Ovary (tissue), 9 donors: Measurements from ENCODE around the gene EFNA5. TPM values are rescaled to one million over a fixed set of nuclear protein-coding genes. Genes with fewer than 3 reads are reported as not detected.

ENCODE experiments used
- DNase-seq, 5 donors: peaks; one replicate each; pipeline ENCODE4 v3.0.0-alpha.2; 2019 to 2020
- H3K27ac ChIP-seq, 2 donors: fragments of 200-600 bp; one replicate each; pipeline versions ENCODE4 v1.5.1 to v1.8.0; 2019 to 2022
- H3K27me3 ChIP-seq: fragments of 200-600 bp; one replicate; pipeline ENCODE4 v1.8.0; 2022
- H3K36me3 ChIP-seq: fragments of 200-600 bp; sonication (generic); one replicate; pipeline ENCODE4 v1.5.1; 2019
- H3K4me1 ChIP-seq: one replicate; pipeline ENCODE4 v1.8.1; 2013; ENCODE audit warnings: mild to moderate bottlenecking, moderate library complexity; ENCODE audit not compliant: insufficient read depth
- H3K4me3 ChIP-seq: fragments of 200-600 bp; sonication (generic); one replicate; pipeline ENCODE4 v1.5.1; 2017
- H3K9me3 ChIP-seq, 2 donors: fragments of 200-600 bp in 1 of 2; sonication (generic) in 1 of 2; one replicate each; pipeline versions ENCODE4 v1.5.1 to v1.8.1; 2013 to 2019; ENCODE audit warnings: mild to moderate bottlenecking in 1 of 2, moderate library complexity in 1 of 2
- CTCF ChIP-seq, 3 donors: fragments of 450-650 bp in 2 of 3; fragments of 200-600 bp in 1 of 3; IDR thresholded peaks; one replicate each; pipeline versions ENCODE4 v1.5.1 to v1.8.0; 2016 to 2022; ENCODE audit warnings: antibody characterized with exemption in 3 of 3, mild to moderate bottlenecking in 1 of 3
- EP300 ChIP-seq: sonication (generic); formaldehyde crosslinking; IDR thresholded peaks from one replicate; pipeline ENCODE4 v1.6.1; 2017; ENCODE audit warnings: antibody characterized with exemption
- POLR2A ChIP-seq: fragments of 450-650 bp; IDR thresholded peaks from one replicate; pipeline ENCODE4 v1.6.1; 2017; ENCODE audit warnings: antibody characterized with exemption, mild to moderate bottlenecking, moderate library complexity
- WGBS, 3 donors: extraction: QIAGEN DNeasy Blood & Tissue Kit in 1 of 3; methylation state at CpG; one replicate each; pipeline versions ENCODE4 v1.1.5 to v1.1.7; 2013 to 2017; 5-methylcytosine and 5-hydroxymethylcytosine counted together
- intact Hi-C, 4 donors: fragments of 100-400 bp; cut with DNase I; formaldehyde crosslinking; loops; one replicate each; pipeline versions ENCODE4 v1.11.0 to v1.15.1; 2022 to 2023
- polyA plus RNA-seq, 2 donors: library from polyadenylated mRNA; stranded (reverse); fragments of 200-250 nt in 1 of 2; fragments of 350-450 nt in 1 of 2; fragmentation: Illumina TruSeq in 1 of 2; extraction: RNeasy Lipid Tissue Mini Kit (QIAGEN cat#74804) in 1 of 2; gene quantifications; one replicate each; pipeline ENCODE4 v1.2.3, GENCODE V29; 2013 to 2014
- total RNA-seq, 7 donors: library from RNA; depleted of rRNA in 2 of 7; stranded (reverse); fragments of >200 nt in 2 of 7; fragmentation: NEBNext Ultra II Directional in 3 of 7; extraction: Animal tissue kit (Norgen Biotek cat#: 25700) in 3 of 7; gene quantifications; one replicate each; pipeline versions ENCODE4 v1.1.0 to v1.2.4, GENCODE V29; 2016 to 2023
- donor health status: DM: no; HTN: no; CAD: no; lungs with moderate emphysema.
- donor health status: DM: no; HTN: no; CAD: no.
- donor health status: Bipolar disorder and iron deficiency.
- donor health status: DM: yes; HTN: yes; CAD: no.
- donor health status: DM: no; HTN: no; CAD: no.
- donor health status: DM: yes; HTN: yes; CAD: no.

EFNA5 gene
- total and polyA plus RNA-seq, 9 donors: 1.5 to 20.6 (median 7.7) TPM

DNA sequence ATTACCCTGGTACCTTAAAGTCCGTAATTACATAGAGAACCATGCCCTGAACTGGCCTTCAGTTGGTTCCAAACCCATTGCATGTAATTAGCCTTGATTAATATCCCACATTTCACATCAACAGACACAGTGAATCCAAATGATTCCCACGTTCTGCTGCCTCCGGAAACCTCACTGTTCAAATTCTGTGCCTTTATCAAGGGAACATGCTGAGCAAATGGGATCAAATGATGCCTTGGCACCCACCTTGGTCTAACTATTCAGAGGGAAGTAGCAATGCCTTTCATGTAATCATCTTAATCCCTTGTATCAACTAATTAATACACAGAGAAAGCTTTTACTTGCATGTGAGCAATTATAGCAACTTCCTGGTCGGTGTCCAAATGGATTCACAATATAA lies 100.6 kb downstream of the EFNA5 start:
- Histone ChIP-seq H3K36me3 (no peaks in the 10 kb centered on the region), H3K9me3 (no peaks in the 10 kb centered on the region), H3K4me3 (no peak overlapping the region), H3K4me1 (peaks cover 5% of the 10 kb centered on the region), H3K27ac (no peak overlapping the region), H3K27me3 (no peaks in the 10 kb centered on the region)
- intact Hi-C loops: no loop called here
- TF ChIP-seq POLR2A (no peak), CTCF (IDR thresholded peaks at IDR 0.05) (no peak), EP300 (no peak)
- WGBS, 3 donors: 91 to 98% (median 95%) methylated on average over 4 of the region's 4 CpGs
- no peak for DNase-seq

DNA sequence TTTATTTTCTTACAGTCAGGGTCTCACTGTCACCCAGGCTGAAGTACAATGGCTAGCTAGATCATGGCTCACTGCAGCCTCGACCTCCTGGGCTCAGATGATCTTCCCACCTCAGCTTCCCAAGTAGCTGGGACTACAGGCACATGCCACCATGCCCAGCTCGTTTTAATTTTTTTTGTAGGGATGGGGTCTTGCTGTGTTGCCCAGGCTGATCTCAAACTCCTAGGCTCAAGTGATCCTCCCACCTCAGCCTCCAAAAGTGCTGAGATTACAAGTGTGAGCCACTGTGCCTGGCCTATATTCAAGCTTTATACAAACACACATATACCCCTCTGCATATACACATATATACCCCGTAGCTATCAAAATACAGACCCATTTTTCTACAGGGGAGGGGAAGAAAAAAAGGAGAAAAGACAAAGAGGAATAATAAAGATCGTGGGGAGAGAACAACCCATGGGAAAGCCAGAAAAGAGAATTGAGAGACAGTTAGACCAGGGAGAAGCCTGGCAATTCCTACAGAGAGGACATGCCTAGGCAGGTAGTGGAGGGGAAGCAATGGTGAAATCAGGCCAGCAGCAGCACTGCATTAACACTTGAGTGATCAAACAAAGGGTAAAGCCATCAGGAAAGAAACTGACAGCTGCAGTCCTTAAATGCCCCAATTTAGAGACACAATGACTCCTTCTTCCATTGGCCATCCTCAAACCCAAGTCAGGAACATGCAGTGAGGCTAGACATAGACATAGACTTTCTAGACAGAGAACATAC lies 102.7 kb downstream of the EFNA5 start:
- 94 to 98% (median 97%) methylated on average over 4 of the region's 4 CpGs for WGBS, 3 donors
- TF ChIP-seq EP300 (no peak), POLR2A (no peak), CTCF (IDR thresholded peaks at IDR 0.05) (no peak)
- no peaks in the 10 kb centered on the region for H3K27me3 ChIP-seq
- no peaks in the 10 kb centered on the region for H3K36me3 ChIP-seq
- peaks cover 5% of the 10 kb centered on the region for H3K4me1 ChIP-seq
- intact Hi-C loops: no loop called here
- DNase-seq: no peak
- no peak overlapping the region for H3K27ac ChIP-seq
- H3K4me3 ChIP-seq: no peak overlapping the region
- no peaks in the 10 kb centered on the region for H3K9me3 ChIP-seq

- Histone ChIP-seq H3K36me3 (no peaks in the 10 kb centered on the region), H3K4me1 (peaks cover 5% of the 10 kb centered on the region), H3K27me3 (no peaks in the 10 kb centered on the region), H3K4me3 (no peak overlapping the region), H3K9me3 (no peaks in the 10 kb centered on the region), H3K27ac (no peak overlapping the region)
- WGBS, 3 donors: 61 to 75% (median 65%) methylated on average over 2 of the region's 2 CpGs
- intact Hi-C loops: no loop called here
- no peak for TF ChIP-seq POLR2A
- no peak for TF ChIP-seq CTCF (IDR thresholded peaks at IDR 0.05)
- no peak for TF ChIP-seq EP300
- DNase-seq: no peak
Observed at GRCh38 chr5:107566986-107567385, 103.8 kb downstream of the EFNA5 start.

DNA sequence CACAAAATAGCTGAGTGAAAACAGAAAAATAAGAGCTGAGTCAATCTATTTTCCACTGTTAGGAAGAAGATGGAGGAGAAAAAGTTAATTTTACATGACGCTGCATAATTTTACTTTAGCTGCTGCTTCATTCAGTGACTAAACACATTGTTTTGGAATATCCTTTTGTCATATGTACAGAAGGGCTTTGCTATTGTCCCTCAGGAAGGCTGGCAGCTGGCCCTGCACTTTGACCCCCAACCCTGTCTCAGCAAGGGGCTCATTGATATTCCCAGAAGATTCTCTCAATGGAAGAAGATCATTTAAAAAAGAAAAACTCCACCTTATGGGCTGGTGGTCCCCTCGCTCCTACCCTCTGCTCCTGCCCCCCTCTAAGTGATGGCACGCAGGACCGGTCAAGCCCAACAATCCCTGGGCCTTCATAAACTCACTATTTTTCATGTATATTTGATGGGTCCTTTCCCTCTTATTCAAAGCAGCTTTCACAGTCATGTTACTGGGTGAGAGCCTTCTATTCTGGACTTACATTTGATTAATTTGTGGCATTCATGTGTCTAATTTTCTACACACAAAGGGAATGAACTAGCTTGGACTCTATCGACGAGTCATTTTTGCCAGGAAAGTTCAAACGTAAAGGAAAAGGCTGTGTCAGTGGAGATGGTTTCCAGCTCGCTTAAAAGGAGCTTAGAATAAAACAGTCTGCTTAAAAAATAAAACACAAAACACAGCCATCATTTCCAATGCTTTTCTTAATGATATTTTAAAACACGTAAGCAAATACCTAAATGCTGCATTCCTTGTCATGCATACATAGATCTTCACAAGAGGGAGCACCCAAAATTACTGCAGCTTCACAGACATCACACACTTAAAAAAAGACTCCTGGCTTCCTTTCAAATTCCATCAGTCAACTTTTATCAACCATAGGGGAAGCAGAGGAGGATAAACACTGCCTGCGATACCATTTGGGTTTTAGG lies 104.7 kb downstream of the EFNA5 start:
- H3K4me3 ChIP-seq: no peak overlapping the region
- no peaks in the 10 kb centered on the region for H3K27me3 ChIP-seq
- peaks cover 3% of the 10 kb centered on the region for H3K4me1 ChIP-seq
- intact Hi-C loops: no loop called here
- H3K9me3 ChIP-seq: no peaks in the 10 kb centered on the region
- DNase-seq: no peak
- H3K36me3 ChIP-seq: no peaks in the 10 kb centered on the region
- TF ChIP-seq CTCF (IDR thresholded peaks at IDR 0.05) (no peak), POLR2A (no peak)
- WGBS, 3 donors: 41 to 44% (median 43%) methylated on average over 10 of the region's 10 CpGs
- H3K27ac ChIP-seq: no peak overlapping the region
